Liver (tissue), 9 donors: Measurements from ENCODE around the gene OR8D2. TPM values are rescaled to one million over a fixed set of nuclear protein-coding genes. Genes with fewer than 3 reads are reported as not detected.

Experiments
- DNase-seq: peaks from one replicate; pipeline ENCODE4 v3.0.0-alpha.2; 2017; ENCODE audit warnings: low spot score
- H3K27ac ChIP-seq, 2 donors: one replicate each; pipeline ENCODE4 v1.7.0; 2013; ENCODE audit warnings: inconsistent platforms in 2 of 2, low read length in 2 of 2, control low read depth in 1 of 2, low read depth in 1 of 2, mild to moderate bottlenecking in 1 of 2
- H3K27me3 ChIP-seq, 4 donors: one replicate each; pipeline versions ENCODE4 v1.6.1 to v1.7.0; 2013; ENCODE audit warnings: low read length in 3 of 4, inconsistent platforms in 1 of 4, mild to moderate bottlenecking in 1 of 4, moderate library complexity in 1 of 4; ENCODE audit not compliant: control insufficient read depth in 4 of 4, insufficient read depth in 4 of 4
- H3K36me3 ChIP-seq, 4 donors: one replicate each; pipeline versions ENCODE4 v1.6.1 to v1.7.0; 2013; ENCODE audit warnings: low read length in 3 of 4, mild to moderate bottlenecking in 3 of 4, low read depth in 1 of 4, moderate library complexity in 1 of 4; ENCODE audit not compliant: control insufficient read depth in 4 of 4, insufficient read depth in 3 of 4
- H3K4me1 ChIP-seq, 4 donors: one replicate each; pipeline versions ENCODE4 v1.6.1 to v1.7.0; 2013; ENCODE audit warnings: low read length in 3 of 4, mild to moderate bottlenecking in 3 of 4, moderate library complexity in 1 of 4; ENCODE audit not compliant: control insufficient read depth in 4 of 4, insufficient read depth in 4 of 4
- H3K4me3 ChIP-seq, 3 donors: one replicate each; pipeline versions ENCODE4 v1.6.1 to v1.7.0; 2013; ENCODE audit warnings: low read length in 3 of 3, control low read depth in 1 of 3, low read depth in 1 of 3, mild to moderate bottlenecking in 1 of 3
- H3K9ac ChIP-seq, 2 donors: one replicate each; pipeline ENCODE4 v1.7.0; 2013; ENCODE audit warnings: low read length in 2 of 2, mild to moderate bottlenecking in 2 of 2, moderate library complexity in 2 of 2, control low read depth in 1 of 2, low read depth in 1 of 2
- H3K9me3 ChIP-seq, 4 donors: one replicate each; pipeline versions ENCODE4 v1.6.1 to v1.7.0; 2013; ENCODE audit warnings: low read length in 3 of 4; ENCODE audit not compliant: control insufficient read depth in 4 of 4
- EGR1 ChIP-seq, 2 donors: IDR thresholded peaks; 2 replicates each; pipeline ENCODE4 v1.6.1; 2016 to 2018; ENCODE audit warnings: antibody characterized with exemption in 2 of 2, low read depth in 2 of 2
- FOXA1 ChIP-seq: IDR thresholded peaks from 2 replicates; pipeline ENCODE4 v1.6.1; 2016; ENCODE audit warnings: antibody characterized with exemption
- FOXA2 ChIP-seq: IDR thresholded peaks from 2 replicates; pipeline ENCODE4 v1.6.1; 2016; ENCODE audit warnings: antibody characterized with exemption
- GABPA ChIP-seq, 2 donors: IDR thresholded peaks in 1 of 2; conservative IDR thresholded peaks in 1 of 2; 2 replicates each; pipeline ENCODE4 v1.6.1; 2016; ENCODE audit warnings: antibody characterized with exemption in 2 of 2, mild to moderate bottlenecking in 1 of 2, moderate library complexity in 1 of 2
- HNF4A ChIP-seq, 2 donors: conservative IDR thresholded peaks; 2 replicates each; pipeline ENCODE4 v1.6.1; 2016; ENCODE audit warnings: antibody characterized with exemption in 2 of 2, mild to moderate bottlenecking in 2 of 2
- HNF4G ChIP-seq: IDR thresholded peaks from 2 replicates; pipeline ENCODE4 v1.6.1; 2016; ENCODE audit warnings: antibody characterized with exemption
- NR2F2 ChIP-seq: IDR thresholded peaks from 2 replicates; pipeline ENCODE4 v1.6.1; 2016; ENCODE audit warnings: antibody characterized with exemption
- RAD21 ChIP-seq, 2 donors: IDR thresholded peaks; 2 replicates each; pipeline ENCODE4 v1.6.1; 2016; ENCODE audit warnings: antibody characterized with exemption in 2 of 2, mild to moderate bottlenecking in 2 of 2
- RXRA ChIP-seq, 2 donors: IDR thresholded peaks; 2 replicates each; pipeline ENCODE4 v1.6.1; 2017 to 2018; ENCODE audit warnings: antibody characterized with exemption in 2 of 2, mild to moderate bottlenecking in 1 of 2
- SP1 ChIP-seq: IDR thresholded peaks from 2 replicates; pipeline ENCODE4 v1.6.1; 2018; ENCODE audit warnings: antibody characterized with exemption, mild to moderate bottlenecking
- TAF1 ChIP-seq: conservative IDR thresholded peaks from 2 replicates; pipeline ENCODE4 v1.6.1; 2016; ENCODE audit warnings: antibody characterized with exemption, mild to moderate bottlenecking
- YY1 ChIP-seq: IDR thresholded peaks from 2 replicates; pipeline ENCODE4 v1.6.1; 2016; ENCODE audit warnings: antibody characterized with exemption, mild to moderate bottlenecking
- WGBS: extraction: QIAGEN DNeasy Blood & Tissue Kit; methylation state at CpG from one replicate; pipeline ENCODE4 v1.1.7; 2013; 5-methylcytosine and 5-hydroxymethylcytosine counted together
- polyA plus RNA-seq, 2 donors: library from polyadenylated mRNA; stranded (reverse) in 1 of 2; unstranded in 1 of 2; fragments of 200-250 nt in 1 of 2; fragments of >200 nt in 1 of 2; fragmentation: Nextera tagmentation in 1 of 2; extraction: Ambion mirVana in 1 of 2; gene quantifications; one replicate each; pipeline versions ENCODE4 v1.2.1 to v1.2.3, GENCODE V29; 2013 to 2015
- total RNA-seq, 2 donors: library from RNA; depleted of rRNA; stranded (reverse); fragments of >200 nt; gene quantifications; one replicate each; pipeline ENCODE4 v1.2.3, GENCODE V29; 2014
- TF ChIP-seq, protein P1 (sequence below): IDR thresholded peaks from 2 replicates; pipeline ENCODE4 v1.6.1; 2016; ENCODE audit warnings: antibody characterized with exemption
- TF ChIP-seq, protein P2 (sequence below): fragments of 150-350 bp; IDR thresholded peaks from 2 replicates; pipeline ENCODE4 v1.5.1; 2017; ENCODE audit warnings: improper control_type of control experiment, low read depth, low read length; ENCODE audit not compliant: missing input control
- TF ChIP-seq, protein P3 (sequence below): IDR thresholded peaks from 2 replicates; pipeline ENCODE4 v1.6.1; 2016; ENCODE audit warnings: antibody characterized with exemption
- TF ChIP-seq, protein P4 (sequence below): IDR thresholded peaks from 2 replicates; pipeline ENCODE4 v1.6.1; 2016; ENCODE audit warnings: antibody characterized with exemption, mild to moderate bottlenecking
- donor health status: healthy.
- donor health status: healthy.
- donor health status: healthy.
- donor health status: healthy.
- donor health status: healthy.

Gene OR8D2
- total and polyA plus RNA-seq, 4 donors: not detected

DNA sequence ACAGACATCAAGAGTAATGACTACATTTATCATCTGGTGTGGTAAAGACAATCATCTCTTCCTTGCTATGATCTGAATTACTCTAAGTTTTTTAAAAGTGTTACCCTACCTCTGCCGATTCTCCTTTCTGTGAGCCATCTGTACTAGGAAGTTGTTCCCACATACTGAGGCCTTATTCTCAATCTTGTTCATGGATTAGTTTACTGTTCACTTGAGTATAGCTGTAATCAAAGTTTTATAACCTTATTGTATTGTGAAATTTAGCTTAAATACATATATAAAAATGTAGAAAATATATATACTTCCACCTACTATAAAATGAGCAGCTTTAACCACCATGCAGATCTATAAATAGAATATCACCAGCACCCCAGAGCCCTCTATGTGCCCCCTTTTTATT is 2.4 kb upstream of the OR8D2 start:
- Histone ChIP-seq H3K9me3 (no peaks in the 10 kb centered on the region), H3K4me1 (no peaks in the 10 kb centered on the region), H3K27ac (no peak overlapping the region), H3K36me3 (no peaks in the 10 kb centered on the region), H3K27me3 (peaks cover 0 to 17% (median 0%) of the 10 kb centered on the region in 4 donors), H3K9ac (no peak overlapping the region), H3K4me3 (no peak overlapping the region)
- WGBS: 79% methylated on average over 1 of the region's 1 CpG
- TF ChIP-seq SP1 (no peak), HNF4G (no peak), GABPA (IDR thresholded peaks at IDR 0.05 in 1 of 2, conservative IDR thresholded peaks at IDR 0.05 in 1 of 2) (no peak), FOXA2 (no peak), EGR1 (IDR thresholded peaks at IDR 0.05; ENCODE audit: low read depth in 2 of 2) (no peak), YY1 (no peak), HNF4A (conservative IDR thresholded peaks at IDR 0.05) (no peak), TAF1 (no peak), NR2F2 (no peak)
- TF ChIP-seq, protein P1, sequence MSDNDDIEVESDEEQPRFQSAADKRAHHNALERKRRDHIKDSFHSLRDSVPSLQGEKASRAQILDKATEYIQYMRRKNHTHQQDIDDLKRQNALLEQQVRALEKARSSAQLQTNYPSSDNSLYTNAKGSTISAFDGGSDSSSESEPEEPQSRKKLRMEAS: no peak
- TF ChIP-seq, protein P2, sequence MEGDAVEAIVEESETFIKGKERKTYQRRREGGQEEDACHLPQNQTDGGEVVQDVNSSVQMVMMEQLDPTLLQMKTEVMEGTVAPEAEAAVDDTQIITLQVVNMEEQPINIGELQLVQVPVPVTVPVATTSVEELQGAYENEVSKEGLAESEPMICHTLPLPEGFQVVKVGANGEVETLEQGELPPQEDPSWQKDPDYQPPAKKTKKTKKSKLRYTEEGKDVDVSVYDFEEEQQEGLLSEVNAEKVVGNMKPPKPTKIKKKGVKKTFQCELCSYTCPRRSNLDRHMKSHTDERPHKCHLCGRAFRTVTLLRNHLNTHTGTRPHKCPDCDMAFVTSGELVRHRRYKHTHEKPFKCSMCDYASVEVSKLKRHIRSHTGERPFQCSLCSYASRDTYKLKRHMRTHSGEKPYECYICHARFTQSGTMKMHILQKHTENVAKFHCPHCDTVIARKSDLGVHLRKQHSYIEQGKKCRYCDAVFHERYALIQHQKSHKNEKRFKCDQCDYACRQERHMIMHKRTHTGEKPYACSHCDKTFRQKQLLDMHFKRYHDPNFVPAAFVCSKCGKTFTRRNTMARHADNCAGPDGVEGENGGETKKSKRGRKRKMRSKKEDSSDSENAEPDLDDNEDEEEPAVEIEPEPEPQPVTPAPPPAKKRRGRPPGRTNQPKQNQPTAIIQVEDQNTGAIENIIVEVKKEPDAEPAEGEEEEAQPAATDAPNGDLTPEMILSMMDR: no peak
- TF ChIP-seq, protein P3, sequence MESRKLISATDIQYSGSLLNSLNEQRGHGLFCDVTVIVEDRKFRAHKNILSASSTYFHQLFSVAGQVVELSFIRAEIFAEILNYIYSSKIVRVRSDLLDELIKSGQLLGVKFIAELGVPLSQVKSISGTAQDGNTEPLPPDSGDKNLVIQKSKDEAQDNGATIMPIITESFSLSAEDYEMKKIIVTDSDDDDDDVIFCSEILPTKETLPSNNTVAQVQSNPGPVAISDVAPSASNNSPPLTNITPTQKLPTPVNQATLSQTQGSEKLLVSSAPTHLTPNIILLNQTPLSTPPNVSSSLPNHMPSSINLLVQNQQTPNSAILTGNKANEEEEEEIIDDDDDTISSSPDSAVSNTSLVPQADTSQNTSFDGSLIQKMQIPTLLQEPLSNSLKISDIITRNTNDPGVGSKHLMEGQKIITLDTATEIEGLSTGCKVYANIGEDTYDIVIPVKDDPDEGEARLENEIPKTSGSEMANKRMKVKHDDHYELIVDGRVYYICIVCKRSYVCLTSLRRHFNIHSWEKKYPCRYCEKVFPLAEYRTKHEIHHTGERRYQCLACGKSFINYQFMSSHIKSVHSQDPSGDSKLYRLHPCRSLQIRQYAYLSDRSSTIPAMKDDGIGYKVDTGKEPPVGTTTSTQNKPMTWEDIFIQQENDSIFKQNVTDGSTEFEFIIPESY: no peak
- TF ChIP-seq, protein P4, sequence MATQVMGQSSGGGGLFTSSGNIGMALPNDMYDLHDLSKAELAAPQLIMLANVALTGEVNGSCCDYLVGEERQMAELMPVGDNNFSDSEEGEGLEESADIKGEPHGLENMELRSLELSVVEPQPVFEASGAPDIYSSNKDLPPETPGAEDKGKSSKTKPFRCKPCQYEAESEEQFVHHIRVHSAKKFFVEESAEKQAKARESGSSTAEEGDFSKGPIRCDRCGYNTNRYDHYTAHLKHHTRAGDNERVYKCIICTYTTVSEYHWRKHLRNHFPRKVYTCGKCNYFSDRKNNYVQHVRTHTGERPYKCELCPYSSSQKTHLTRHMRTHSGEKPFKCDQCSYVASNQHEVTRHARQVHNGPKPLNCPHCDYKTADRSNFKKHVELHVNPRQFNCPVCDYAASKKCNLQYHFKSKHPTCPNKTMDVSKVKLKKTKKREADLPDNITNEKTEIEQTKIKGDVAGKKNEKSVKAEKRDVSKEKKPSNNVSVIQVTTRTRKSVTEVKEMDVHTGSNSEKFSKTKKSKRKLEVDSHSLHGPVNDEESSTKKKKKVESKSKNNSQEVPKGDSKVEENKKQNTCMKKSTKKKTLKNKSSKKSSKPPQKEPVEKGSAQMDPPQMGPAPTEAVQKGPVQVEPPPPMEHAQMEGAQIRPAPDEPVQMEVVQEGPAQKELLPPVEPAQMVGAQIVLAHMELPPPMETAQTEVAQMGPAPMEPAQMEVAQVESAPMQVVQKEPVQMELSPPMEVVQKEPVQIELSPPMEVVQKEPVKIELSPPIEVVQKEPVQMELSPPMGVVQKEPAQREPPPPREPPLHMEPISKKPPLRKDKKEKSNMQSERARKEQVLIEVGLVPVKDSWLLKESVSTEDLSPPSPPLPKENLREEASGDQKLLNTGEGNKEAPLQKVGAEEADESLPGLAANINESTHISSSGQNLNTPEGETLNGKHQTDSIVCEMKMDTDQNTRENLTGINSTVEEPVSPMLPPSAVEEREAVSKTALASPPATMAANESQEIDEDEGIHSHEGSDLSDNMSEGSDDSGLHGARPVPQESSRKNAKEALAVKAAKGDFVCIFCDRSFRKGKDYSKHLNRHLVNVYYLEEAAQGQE: no peak
- DNase-seq: no peak

DNA sequence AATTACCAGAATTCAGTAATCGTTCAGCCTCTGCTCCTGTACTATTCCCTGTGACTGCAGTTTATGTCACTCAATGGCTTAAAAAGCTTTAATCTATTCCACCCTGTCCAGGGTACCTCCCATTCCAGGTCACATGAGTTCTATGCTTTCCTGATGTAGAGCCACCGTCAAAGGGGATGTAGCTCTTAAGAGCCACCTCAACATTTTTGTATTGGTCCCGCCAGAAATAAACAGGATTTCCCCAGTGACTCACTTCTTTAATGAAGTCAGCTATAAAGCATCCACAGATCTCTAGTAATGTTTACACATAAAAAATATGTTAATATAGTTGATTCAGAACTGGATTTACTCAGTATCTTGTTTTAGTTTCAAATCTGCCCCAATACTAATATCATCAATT is 4.9 kb downstream of the OR8D2 start:
- no peaks in the 10 kb centered on the region for H3K9me3 ChIP-seq
- no peak for DNase-seq
- no peaks in the 10 kb centered on the region for H3K4me1 ChIP-seq
- H3K4me3 ChIP-seq: no peak overlapping the region
- H3K27me3 ChIP-seq: peaks cover 0 to 10% (median 0%) of the 10 kb centered on the region in 4 donors
- no peak overlapping the region for H3K27ac ChIP-seq
- 57% methylated on average over 3 of the region's 3 CpGs for WGBS
- H3K9ac ChIP-seq: no peak overlapping the region
- no peaks in the 10 kb centered on the region for H3K36me3 ChIP-seq
- TF ChIP-seq FOXA1 (no peak), RAD21 (IDR thresholded peaks at IDR 0.05) (no peak), RXRA (IDR thresholded peaks at IDR 0.05) (no peak), HNF4G (no peak), GABPA (IDR thresholded peaks at IDR 0.05 in 1 of 2, conservative IDR thresholded peaks at IDR 0.05 in 1 of 2) (no peak), YY1 (no peak), FOXA2 (no peak)
- TF ChIP-seq, protein P4: no peak
- TF ChIP-seq, protein P1: no peak
- TF ChIP-seq, protein P2: no peak
